HepG2 (cell line): Measurements from ENCODE around the gene B4GALT2. TPM values are rescaled to one million over a fixed set of nuclear protein-coding genes. Genes with fewer than 3 reads are reported as not detected.

ENCODE experiments used
- CENPT ChIP-seq: sonication (generic); formaldehyde crosslinking; IDR thresholded peaks from 2 replicates; pipeline ENCODE4 v1.8.0; 2022; ENCODE audit warnings: low read depth, mild to moderate bottlenecking, moderate library complexity, missing genetic modification reagents
- ELK4 ChIP-seq: sonication (generic); formaldehyde crosslinking; IDR thresholded peaks from 2 replicates; pipeline ENCODE4 v1.9.0; 2021; ENCODE audit warnings: missing genetic modification reagents, borderline replicate concordance
- ETV6 ChIP-seq: sonication (generic); formaldehyde crosslinking; conservative IDR thresholded peaks from 2 replicates; pipeline ENCODE4 v1.4.0; 2020; ENCODE audit warnings: missing genetic modification reagents
- FOXJ3 ChIP-seq: sonication (generic); formaldehyde crosslinking; IDR thresholded peaks from 2 replicates; pipeline ENCODE4 v1.4.0; 2020; ENCODE audit warnings: missing genetic modification reagents, mild to moderate bottlenecking, borderline replicate concordance
- FOXK1 ChIP-seq: sonication (generic); formaldehyde crosslinking; IDR thresholded peaks from 2 replicates; pipeline ENCODE4 v1.4.0; 2020; ENCODE audit warnings: low read depth, missing genetic modification reagents, borderline replicate concordance
- FOXK2 ChIP-seq: fragments of 450-650 bp; IDR thresholded peaks from 2 replicates; pipeline ENCODE4 v1.6.1; 2016
- HNF4A ChIP-seq: sonication (generic); formaldehyde crosslinking; IDR thresholded peaks from 2 replicates; pipeline ENCODE4 v1.4.0; 2020; ENCODE audit warnings: missing genetic modification reagents
- HNF4G ChIP-seq, 2 experiments: sonication (generic) in 1 of 2; formaldehyde crosslinking in 1 of 2; IDR thresholded peaks; 2 replicates each; pipeline versions ENCODE4 v1.4.0 to v1.6.1; 2011 to 2020; ENCODE audit warnings: borderline replicate concordance in 2 of 2, low read depth in 2 of 2, mild to moderate bottlenecking in 2 of 2, low read length in 1 of 2, missing genetic modification reagents in 1 of 2, moderate library complexity in 1 of 2
- HNRNPLL ChIP-seq: fragments of 200-400 bp; formaldehyde crosslinking; IDR thresholded peaks from 2 replicates; pipeline ENCODE4 v1.6.1; 2017; ENCODE audit warnings: mild to moderate bottlenecking, low read depth, low read length; ENCODE audit not compliant: poor library complexity, severe bottlenecking
- KDM5A ChIP-seq: fragments of 200-600 bp; sonication (generic); IDR thresholded peaks from 2 replicates; pipeline ENCODE4 v1.7.0; 2018; ENCODE audit warnings: antibody characterized with exemption, mild to moderate bottlenecking, low read length, borderline replicate concordance
- NFATC3 ChIP-seq: sonication (generic); formaldehyde crosslinking; IDR thresholded peaks from 2 replicates; pipeline ENCODE4 v1.5.1; 2020; ENCODE audit warnings: mild to moderate bottlenecking, missing genetic modification reagents
- NFE2L1 ChIP-seq: sonication (generic); formaldehyde crosslinking; IDR thresholded peaks from 2 replicates; pipeline ENCODE4 v1.4.0; 2020; ENCODE audit warnings: missing genetic modification reagents, mild to moderate bottlenecking, borderline replicate concordance
- PHF5A ChIP-seq: IDR thresholded peaks from one replicate; pipeline ENCODE4 v1.6.1; 2018; ENCODE audit warnings: low read depth, missing genetic modification reagents; ENCODE audit not compliant: unreplicated experiment
- SALL1 ChIP-seq: sonication (generic); formaldehyde crosslinking; IDR thresholded peaks from 2 replicates; pipeline ENCODE4 v1.8.0; 2022; ENCODE audit warnings: mild to moderate bottlenecking, missing genetic modification reagents
- SAP130 ChIP-seq: IDR thresholded peaks from 2 replicates; pipeline ENCODE4 v1.6.1; 2016; ENCODE audit warnings: low read depth
- SOX5 ChIP-seq: IDR thresholded peaks from 2 replicates; pipeline ENCODE4 v1.6.1; 2016; ENCODE audit warnings: borderline replicate concordance
- ZNF160 ChIP-seq: sonication (generic); formaldehyde crosslinking; IDR thresholded peaks from 2 replicates; pipeline ENCODE4 v1.8.0; 2022; ENCODE audit warnings: mild to moderate bottlenecking, inconsistent platforms, missing genetic modification reagents
- ZNF264 ChIP-seq: sonication (generic); formaldehyde crosslinking; IDR thresholded peaks from 2 replicates; pipeline ENCODE4 v1.4.0; 2020; ENCODE audit warnings: missing genetic modification reagents
- ZNF335 ChIP-seq: sonication (generic); formaldehyde crosslinking; IDR thresholded peaks from 2 replicates; pipeline ENCODE4 v1.4.0; 2020; ENCODE audit warnings: missing genetic modification reagents
- ZNF414 ChIP-seq: sonication (generic); formaldehyde crosslinking; IDR thresholded peaks from 2 replicates; pipeline ENCODE4 v1.5.0; 2020; ENCODE audit warnings: missing genetic modification reagents
- ZNF530 ChIP-seq: sonication (generic); formaldehyde crosslinking; IDR thresholded peaks from 2 replicates; pipeline ENCODE4 v1.5.0; 2020; ENCODE audit warnings: low read depth, mild to moderate bottlenecking, missing genetic modification reagents
- ZNF556 ChIP-seq: sonication (generic); formaldehyde crosslinking; IDR thresholded peaks from 2 replicates; pipeline ENCODE4 v1.4.0; 2020; ENCODE audit warnings: mild to moderate bottlenecking, missing genetic modification reagents, borderline replicate concordance
- ZNF574 ChIP-seq: sonication (generic); formaldehyde crosslinking; IDR thresholded peaks from 2 replicates; pipeline ENCODE4 v1.4.0; 2020; ENCODE audit warnings: missing genetic modification reagents
- ZNF800 ChIP-seq: sonication (generic); formaldehyde crosslinking; IDR thresholded peaks from 2 replicates; pipeline ENCODE4 v1.4.0; 2020; ENCODE audit warnings: missing genetic modification reagents
- polyA plus RNA-seq, 8 experiments: library from polyadenylated mRNA; depleted of rRNA in 3 of 8; stranded (reverse) in 7 of 8; unstranded in 1 of 8; fragments of >200 nt; fragmentation: Illumina TruSeq in 4 of 8; extraction: Trizol in 4 of 8; gene quantifications; 2 replicates each; pipeline versions ENCODE4 v1.2.1 to v1.2.3, GENCODE V29; 2011 to 2016; ENCODE audit warnings: low read depth in 4 of 8, missing spikeins in 1 of 8, mixed read lengths in 1 of 8; ENCODE audit not compliant: insufficient read depth in 1 of 8
- total RNA-seq, 5 experiments: library from RNA; depleted of rRNA; stranded (reverse); fragments of >200 nt; fragmentation: Illumina TruSeq; extraction: Trizol; gene quantifications; 2 replicates each; pipeline ENCODE4 v1.2.3, GENCODE V29; 2016; ENCODE audit warnings: low read depth in 1 of 5

The B4GALT2 gene
- total and polyA plus RNA-seq, 2 of the 13 experiments (the other 11 are each of a cell fraction or from before 2014, with no cell fraction given): 41.9 to 78.0 TPM

GRCh38 chr1:43947874-43948437, 31.1 kb upstream of the B4GALT2 start (continued):
- TF ChIP-seq NFATC3 (CRISPR knock-in tag) (no peak), HNRNPLL (no peak), FOXJ3 (no peak), ZNF800 (0 out of 2 replicates have a peak, but pooled peaks have one; percentile 46), ZNF160 (CRISPR knock-in tag) (no peak), SALL1 (0 out of 2 replicates have a peak, but pooled peaks have one; percentile 12), PHF5A (CRISPR knock-in tag) (no peak), ZNF574 (peak; percentile 38), FOXK1 (CRISPR knock-in tag) (no peak), ZNF556 (CRISPR knock-in tag) (no peak), ETV6 (CRISPR knock-in tag) (0 out of 2 replicates have a peak, but pooled peaks have one; percentile 22), KDM5A (0 out of 2 replicates have a peak, but pooled peaks have one; percentile 14), HNF4G (IDR thresholded peaks at IDR 0.05; ENCODE audit: borderline replicate concordance, low read depth, low read length) (peak; percentile 27; the same call in 1 of the 2 replicates), HNF4G (CRISPR knock-in tag; IDR thresholded peaks at IDR 0.05; ENCODE audit: borderline replicate concordance, low read depth) (no peak), NFE2L1 (no peak), SOX5 (no peak), ELK4 (no peak), ZNF264 (CRISPR knock-in tag) (0 out of 2 replicates have a peak, but pooled peaks have one; percentile 31), ZNF335 (CRISPR knock-in tag) (peak; percentile 93; the same call in 1 of the 2 replicates), CENPT (CRISPR knock-in tag) (no peak), HNF4A (CRISPR knock-in tag) (peak; percentile 58), SAP130 (CRISPR knock-in tag) (peak; percentile 17; the same call in 1 of the 2 replicates), ZNF414 (CRISPR knock-in tag) (no peak), ZNF530 (CRISPR knock-in tag) (no peak), FOXK2 (no peak)
